Measurements from ENCODE around the gene HCFC1R1.

HCFC1R1 gene

GRCh38 chr16:2980227-2981176 is 43.2 kb downstream of the HCFC1R1 start, which contains the start of gene PKMYT1:
Gene PKMYT1 (minus strand): TSS chr16:2980446. CDS start chr16:2979657, 789 bp downstream.
- TF ChIP-seq, protein P1, sequence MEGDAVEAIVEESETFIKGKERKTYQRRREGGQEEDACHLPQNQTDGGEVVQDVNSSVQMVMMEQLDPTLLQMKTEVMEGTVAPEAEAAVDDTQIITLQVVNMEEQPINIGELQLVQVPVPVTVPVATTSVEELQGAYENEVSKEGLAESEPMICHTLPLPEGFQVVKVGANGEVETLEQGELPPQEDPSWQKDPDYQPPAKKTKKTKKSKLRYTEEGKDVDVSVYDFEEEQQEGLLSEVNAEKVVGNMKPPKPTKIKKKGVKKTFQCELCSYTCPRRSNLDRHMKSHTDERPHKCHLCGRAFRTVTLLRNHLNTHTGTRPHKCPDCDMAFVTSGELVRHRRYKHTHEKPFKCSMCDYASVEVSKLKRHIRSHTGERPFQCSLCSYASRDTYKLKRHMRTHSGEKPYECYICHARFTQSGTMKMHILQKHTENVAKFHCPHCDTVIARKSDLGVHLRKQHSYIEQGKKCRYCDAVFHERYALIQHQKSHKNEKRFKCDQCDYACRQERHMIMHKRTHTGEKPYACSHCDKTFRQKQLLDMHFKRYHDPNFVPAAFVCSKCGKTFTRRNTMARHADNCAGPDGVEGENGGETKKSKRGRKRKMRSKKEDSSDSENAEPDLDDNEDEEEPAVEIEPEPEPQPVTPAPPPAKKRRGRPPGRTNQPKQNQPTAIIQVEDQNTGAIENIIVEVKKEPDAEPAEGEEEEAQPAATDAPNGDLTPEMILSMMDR (IDR thresholded peaks at IDR 0.05; ENCODE audit: control extremely low read depth, extremely low read depth, low read depth, missing control alignments) = no peak
- CTCF ChIA-PET = interaction anchor here (1.1 to 3.3 kb wide), 6 partner anchors 11 to 51 kb away, joined by 3 to 13 read pairs (median 6); partner anchors contain the start of gene PAQR4
- peak; percentile 100 for DNase-seq (ENCODE audit: extremely low spot score)
- POLR2A ChIA-PET = interaction anchor here (0.5 to 1.0 kb wide), 2 partner anchors 10 to 15 kb away, joined by 3 to 6 read pairs; no protein-coding TSS in a partner anchor

DNA sequence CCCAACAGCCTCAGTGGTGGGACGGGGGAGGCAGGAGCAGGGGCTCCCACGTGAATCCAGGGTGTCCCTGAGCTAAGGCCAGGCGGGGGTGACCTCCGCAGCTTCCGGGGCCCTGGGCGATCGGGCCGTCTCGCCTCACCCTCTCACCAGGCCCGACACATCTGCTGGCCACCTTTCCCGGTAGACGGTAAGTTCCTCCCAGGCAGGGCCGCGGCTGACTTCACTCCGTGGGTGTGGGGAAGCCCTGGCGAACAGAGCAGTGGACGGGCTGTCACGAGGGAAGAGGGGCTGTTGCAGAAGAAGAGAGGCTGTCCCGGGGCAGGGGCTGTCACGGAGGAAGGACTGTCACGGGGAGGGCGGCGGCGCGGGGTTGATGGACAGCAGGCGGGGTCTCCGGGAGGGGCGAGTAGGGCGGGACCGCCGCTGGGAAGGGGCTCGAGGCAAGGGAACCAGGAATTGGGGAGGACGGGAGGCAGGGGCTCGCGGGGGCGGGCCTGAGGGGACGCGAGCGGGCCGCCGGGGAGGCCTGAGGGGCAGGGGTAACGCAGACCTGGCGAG is 44.0 kb downstream of the HCFC1R1 start:
- CTCF ChIA-PET = interaction anchor here (1.5 to 2.9 kb wide), 3 partner anchors 9 to 18 kb away, joined by 7 to 13 read pairs (median 9); partner anchors contain the start of gene PAQR4
- TF ChIP-seq, protein P1 (IDR thresholded peaks at IDR 0.05; ENCODE audit: control extremely low read depth, extremely low read depth, low read depth, missing control alignments) = no peak
- POLR2A ChIA-PET = no interaction called here
- DNase-seq (ENCODE audit: extremely low spot score) = no peak

- DNase-seq (ENCODE audit: extremely low spot score) = no peak
- TF ChIP-seq, protein P1 (IDR thresholded peaks at IDR 0.05; ENCODE audit: control extremely low read depth, extremely low read depth, low read depth, missing control alignments) = no peak
- ChIA-PET POLR2A (no interaction called here), CTCF (interaction anchor here (0.7 to 2.9 kb wide), 7 partner anchors 8 to 109 kb away, joined by 3 to 13 read pairs (median 4); partner anchors contain the start of gene PAQR4)
Observed at GRCh38 chr16:2977440-2977839, 46.3 kb downstream of the HCFC1R1 start.

DNA sequence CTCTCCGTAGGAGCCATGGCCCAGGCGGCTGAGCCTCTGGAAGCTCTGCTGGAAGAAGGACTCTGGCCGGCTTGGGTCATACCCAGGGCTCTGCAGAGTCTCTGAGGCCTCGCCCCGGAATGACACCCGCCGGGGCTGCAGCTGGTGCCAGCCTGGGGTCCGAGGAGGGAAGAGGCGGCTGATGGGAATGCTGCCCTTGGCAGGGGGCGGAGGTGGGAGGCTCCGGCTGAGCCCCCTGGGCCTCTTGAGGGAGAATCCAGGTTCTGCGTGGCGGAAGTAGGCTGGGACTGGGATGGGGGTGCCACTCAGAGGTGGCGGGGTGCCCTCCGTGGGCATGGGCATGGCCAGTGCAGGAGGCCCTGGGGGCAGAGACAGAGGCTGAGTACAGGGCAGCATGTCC is 47.1 kb downstream of the HCFC1R1 start:
- TF ChIP-seq, protein P1 (IDR thresholded peaks at IDR 0.05; ENCODE audit: control extremely low read depth, extremely low read depth, low read depth, missing control alignments) = no peak
- ChIA-PET POLR2A (no interaction called here), CTCF (interaction anchor here (0.7 to 0.9 kb wide), 2 partner anchors 9 to 14 kb away, joined by 3 read pairs; no protein-coding TSS in a partner anchor)
- DNase-seq (ENCODE audit: extremely low spot score) = no peak

GRCh38 chr16:2976201-2976600 is 47.5 kb downstream of the HCFC1R1 start:
- TF ChIP-seq, protein P1 (IDR thresholded peaks at IDR 0.05; ENCODE audit: control extremely low read depth, extremely low read depth, low read depth, missing control alignments) = no peak
- ChIA-PET CTCF (interaction anchor here (0.7 to 1.1 kb wide), 3 partner anchors 9 to 15 kb away, joined by 3 to 4 read pairs (median 3); no protein-coding TSS in a partner anchor), POLR2A (no interaction called here)
- no peak for DNase-seq (ENCODE audit: extremely low spot score)

- POLR2A ChIA-PET = no interaction called here
- no peak for DNase-seq (ENCODE audit: extremely low spot score)
- CTCF ChIA-PET = interaction anchor here (1.0 to 1.1 kb wide), 4 partner anchors 8 to 56 kb away, joined by 3 to 4 read pairs (median 4); no protein-coding TSS in a partner anchor
- TF ChIP-seq, protein P1 (IDR thresholded peaks at IDR 0.05; ENCODE audit: control extremely low read depth, extremely low read depth, low read depth, missing control alignments) = no peak
Observed at GRCh38 chr16:2975161-2975795, 48.5 kb downstream of the HCFC1R1 start.
